GM21825 (cell line): ENCODE data around the gene TSPAN15.

Experiments used
- ATAC-seq: cut with Tn5 transposase; IDR thresholded peaks from one replicate; pipeline ENCODE4 v1.9.1; 2021; ENCODE audit warnings: mild to moderate bottlenecking, moderate library complexity; ENCODE audit not compliant: unreplicated experiment

The TSPAN15 gene

DNA sequence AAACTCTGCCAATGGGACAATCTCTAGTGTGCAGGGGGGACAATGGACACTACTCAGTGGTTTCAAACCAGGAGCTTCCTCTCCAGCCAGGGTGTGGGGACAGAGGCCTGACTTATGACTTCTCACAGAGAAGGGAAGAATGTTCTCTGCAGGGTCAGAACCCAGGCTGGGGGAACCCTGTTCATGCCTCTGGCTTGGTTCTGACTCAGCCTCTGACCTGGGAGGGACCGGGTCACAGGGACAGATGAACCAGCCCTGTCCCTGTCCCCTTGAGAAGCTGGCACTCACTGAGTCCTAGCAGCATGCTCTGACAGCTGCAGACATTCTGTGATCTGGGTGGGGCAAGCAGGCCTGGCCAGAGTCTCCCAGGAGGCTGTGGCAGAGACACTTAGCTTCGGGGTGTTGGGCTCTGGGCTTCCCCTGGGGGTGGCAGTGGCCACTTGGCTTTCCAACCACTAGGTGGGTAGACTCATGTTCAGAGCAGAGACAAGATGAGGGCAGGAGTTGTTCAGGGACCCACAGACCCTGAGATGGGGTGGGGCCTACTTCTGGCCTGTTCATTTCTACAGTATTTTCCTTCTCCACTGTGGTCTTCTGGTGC lies 13.6 kb downstream of the TSPAN15 start:
- ATAC-seq = no peak

DNA sequence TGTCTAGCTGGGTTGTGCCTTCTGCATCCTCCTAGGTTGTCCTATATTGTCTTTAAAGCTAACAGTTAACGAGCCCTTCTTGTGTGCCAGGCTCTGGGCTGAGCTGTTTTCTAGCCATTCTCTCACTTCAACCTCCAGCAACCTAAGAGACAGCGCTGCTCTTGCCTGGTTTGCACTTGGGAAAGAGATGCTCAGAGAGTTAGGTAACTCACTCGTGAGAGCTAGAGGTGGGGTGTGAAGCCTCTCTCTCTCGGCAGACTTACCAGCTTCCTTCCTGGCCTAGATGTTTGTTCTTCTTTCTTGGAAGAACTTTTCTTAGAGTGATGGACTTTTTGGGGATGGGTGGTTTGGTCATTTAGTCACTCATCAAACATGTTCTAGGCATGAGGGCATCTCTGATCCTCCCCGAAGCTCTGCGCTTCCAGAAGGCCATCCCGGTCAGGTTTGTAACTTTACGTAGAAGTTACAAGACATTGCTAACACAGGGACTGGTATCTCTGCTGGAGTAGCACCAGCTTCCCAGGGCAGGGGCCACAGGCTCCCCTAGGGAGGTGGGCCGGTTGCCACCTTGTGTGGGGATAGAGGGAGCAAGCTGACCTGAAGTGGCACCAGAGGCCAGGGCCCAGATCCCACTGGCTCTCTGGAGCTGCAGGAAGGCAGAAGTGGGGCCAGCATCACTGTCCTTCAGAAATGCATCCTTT lies 14.3 kb downstream of the TSPAN15 start:
- no peak for ATAC-seq

DNA sequence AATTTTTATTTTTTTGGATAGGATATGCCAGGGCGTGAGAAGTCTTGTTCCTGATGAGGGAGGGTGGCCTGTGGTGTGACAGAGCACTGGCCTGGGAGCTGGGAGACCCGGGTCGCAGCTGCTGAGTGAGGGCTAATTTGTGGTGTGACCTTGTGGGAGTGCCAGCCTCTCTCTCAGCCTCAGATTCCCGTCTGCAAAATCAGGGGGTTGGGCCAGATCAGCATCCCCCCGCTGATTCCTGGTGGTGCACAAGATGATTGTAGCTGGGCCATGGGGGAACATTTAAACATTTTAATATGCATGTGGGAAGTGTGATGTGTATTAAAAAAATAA lies 14.9 kb downstream of the TSPAN15 start:
- ATAC-seq = no peak

- ATAC-seq = no peak
Measured at GRCh38 chr10:69466689-69467088, 15.4 kb downstream of the TSPAN15 start.

DNA sequence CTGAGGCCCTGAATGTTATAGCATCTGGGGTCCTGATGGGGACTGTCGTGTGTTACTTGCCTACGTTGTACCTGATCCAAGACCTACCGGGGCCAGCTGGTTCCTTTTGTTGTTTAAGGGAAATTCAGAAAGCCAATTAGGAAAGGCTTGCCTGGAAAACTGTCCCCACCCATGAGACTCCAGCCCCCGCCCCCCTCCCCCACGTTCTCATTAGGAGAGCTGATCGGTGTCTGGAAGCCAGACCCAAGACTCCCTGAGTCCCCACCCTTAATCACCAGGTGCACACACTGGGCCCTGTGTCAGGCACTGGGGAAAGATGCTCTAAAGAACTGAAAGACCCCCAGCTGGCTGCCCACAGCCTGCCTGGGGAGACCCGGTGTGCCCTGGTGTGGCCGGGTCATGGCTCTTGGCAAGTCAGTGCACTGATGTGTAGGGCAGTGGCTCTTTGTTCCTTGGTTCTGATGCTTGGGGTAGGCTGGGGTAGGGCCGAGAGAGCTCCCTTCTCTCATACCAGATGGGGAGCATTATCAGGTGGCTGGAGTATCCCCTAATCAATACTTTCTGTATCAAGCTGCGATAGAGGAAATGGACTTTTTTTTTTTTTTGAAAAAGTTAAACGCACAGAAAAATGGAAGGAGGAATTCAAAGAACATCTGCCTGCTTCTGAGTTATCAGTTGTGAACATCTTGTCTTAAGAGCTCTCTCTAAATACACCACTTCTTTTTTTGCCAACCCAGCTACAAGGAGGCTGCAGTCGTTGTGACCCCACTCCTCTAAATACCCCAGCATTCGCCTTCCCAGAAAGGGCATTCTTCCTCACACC lies 16.9 kb downstream of the TSPAN15 start:
- ATAC-seq = no peak

GRCh38 chr10:69468751-69469089 lies 17.5 kb downstream of the TSPAN15 start:
- ATAC-seq = no peak

DNA sequence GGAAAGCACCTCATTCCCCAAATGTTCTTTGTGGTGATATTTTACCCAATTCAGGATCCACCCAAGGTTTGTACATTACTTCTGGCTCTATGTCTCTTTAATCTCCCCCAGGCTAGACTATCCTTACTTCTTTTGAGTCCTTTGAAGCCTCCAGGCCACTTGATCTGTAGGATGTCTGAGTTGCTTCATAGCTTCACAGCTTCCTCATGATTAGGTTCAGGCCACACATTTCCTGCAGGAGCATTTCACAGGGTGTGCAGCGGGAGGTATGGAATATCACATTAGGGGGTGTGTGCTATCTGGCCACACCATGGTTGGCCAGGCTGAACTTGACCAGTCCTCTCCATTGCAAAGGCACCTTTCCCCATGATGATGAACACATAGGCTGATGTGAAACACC lies 18.7 kb downstream of the TSPAN15 start:
- no peak for ATAC-seq

DNA sequence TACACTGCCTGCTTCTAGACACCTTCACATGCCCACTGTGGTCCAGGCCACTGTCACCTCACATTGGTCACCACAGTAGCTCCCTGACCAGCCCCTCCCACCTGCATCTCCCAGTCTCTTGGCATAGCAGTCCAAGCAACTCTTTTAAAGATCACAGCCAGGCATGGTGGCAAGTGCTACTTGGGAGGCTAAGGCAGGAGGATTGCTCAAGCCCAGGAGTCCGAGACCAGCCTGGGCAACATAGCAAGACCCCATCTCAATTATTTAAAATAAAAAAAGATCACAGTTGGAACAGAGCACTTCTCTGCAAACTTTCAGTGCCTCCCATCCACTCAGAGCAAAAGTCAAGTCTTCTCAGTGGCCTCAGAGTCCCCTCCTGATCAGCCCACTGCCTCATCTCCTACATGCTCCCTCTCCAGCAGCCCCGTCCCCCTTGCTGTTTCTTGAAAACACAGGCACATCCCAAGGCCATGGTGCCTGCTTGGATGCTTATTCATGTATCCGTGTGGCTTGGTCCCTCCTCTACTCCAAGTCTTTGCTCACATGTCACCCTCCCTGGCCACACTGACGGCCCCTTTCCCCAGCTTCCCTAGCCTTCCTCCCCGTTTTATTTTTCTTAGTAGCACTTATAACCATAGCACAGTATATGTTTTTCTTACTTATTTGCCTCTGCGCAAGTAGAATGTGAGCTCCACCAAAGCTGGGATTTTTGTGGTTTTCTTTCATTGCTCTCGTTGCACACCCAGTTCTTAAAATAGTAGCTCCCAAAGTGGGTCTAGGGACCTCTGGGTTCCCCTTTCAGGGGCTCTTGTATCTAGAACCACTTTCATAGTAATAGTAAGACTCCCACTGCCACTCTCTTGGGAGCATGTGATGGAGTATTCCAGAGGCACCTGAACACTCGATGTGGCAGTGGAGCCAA lies 19.5 kb downstream of the TSPAN15 start:
- ATAC-seq = no peak

- no peak for ATAC-seq
Measured at GRCh38 chr10:69472142-69472541, 20.9 kb downstream of the TSPAN15 start.

DNA sequence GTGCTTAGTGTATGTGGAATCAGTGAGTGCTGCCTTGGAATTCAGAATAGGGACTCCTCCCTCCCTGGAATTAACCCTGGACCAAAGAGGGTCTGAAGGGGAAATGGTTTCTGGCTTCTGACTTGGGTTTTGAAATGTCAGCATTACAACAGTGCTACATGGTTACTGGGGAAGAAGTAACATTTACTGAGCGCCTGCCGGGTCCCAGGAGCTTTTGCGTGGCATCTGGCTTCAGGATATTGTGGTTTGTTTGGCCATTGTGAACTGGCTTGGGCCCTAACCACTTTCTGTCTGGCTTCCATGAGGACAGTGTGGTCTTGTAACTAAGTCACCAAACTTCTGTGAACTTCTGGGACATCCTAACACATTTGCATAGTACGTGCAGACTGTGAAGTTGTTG lies 21.3 kb downstream of the TSPAN15 start:
- no peak for ATAC-seq

DNA sequence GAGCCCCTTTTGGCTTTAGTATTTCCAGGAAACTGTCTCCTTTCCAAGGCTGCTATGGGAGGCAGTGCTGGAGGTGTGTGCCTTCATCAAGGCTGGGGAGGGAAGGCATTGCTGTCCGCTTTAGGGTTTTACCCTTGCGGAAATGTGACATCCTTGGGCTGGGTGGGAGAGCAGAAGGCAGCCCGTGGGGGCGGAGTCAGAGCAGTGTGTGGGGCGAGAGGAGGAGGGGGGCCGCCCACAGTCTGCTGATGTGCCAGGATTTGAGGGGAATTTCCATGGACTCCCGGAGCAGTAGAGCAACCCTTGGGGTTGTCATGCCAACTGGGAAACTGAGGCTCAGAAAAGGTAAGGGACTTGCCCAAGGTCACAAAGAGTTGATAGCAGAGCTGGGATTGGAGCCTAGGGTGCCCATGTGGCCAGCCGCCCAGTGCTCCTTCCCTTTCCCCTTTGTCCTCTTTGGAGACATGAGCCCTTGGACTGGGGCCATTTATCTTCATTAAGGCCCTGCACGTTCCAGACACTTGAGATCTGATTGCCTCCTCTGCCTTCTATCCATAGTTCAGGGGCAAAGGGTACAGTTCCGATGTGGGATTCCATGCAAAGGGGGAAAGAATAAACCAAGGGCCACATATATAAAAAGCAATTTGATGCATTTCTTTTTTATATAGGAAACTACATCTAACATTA lies 22.2 kb downstream of the TSPAN15 start:
- no peak for ATAC-seq

GRCh38 chr10:69474742-69475432 lies 23.6 kb downstream of the TSPAN15 start:
- ATAC-seq = no peak

GRCh38 chr10:69475433-69475830 lies 24.2 kb downstream of the TSPAN15 start:
- ATAC-seq = no peak

- ATAC-seq = no peak
Measured at GRCh38 chr10:69477968-69478597, 26.8 kb downstream of the TSPAN15 start.

- ATAC-seq = no peak
Measured at GRCh38 chr10:69479240-69480067, 28.2 kb downstream of the TSPAN15 start.

DNA sequence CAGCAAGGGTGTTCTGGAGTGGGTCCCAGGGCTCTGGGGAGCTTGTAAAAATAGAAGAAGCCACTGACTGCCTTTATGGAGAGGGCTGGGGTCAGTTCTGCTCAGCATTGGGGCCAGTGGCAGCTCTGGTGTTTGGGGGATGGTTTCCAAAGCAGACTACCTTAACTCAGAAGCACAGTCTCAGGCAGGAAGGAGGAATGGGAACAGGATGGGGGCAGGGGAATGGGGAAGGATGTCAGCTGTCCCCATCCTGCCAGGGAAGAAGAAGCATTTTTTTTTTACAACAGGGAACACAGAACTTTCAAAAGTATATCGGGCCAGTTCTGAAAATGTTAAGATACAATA lies 28.8 kb downstream of the TSPAN15 start:
- no peak for ATAC-seq

DNA sequence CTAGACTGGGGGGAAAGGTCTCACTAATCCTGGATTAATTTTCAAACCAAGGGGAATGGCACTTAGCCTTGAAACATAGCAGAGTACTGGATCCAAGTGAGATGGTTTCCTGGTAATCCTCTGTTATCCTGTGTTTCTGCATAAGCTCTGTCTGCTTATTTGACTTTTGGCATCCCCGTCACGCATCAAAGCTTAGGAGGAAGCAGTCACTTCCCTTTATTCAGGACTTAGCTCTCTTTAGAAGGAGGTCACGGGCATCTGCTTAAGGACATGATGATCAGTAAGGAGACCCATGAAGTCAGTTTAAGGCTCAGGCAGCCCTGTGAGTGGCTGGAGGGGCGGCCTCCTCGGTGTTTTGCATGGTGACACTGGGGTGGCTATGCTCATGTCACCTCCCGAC lies 30.0 kb downstream of the TSPAN15 start:
- no peak for ATAC-seq

- ATAC-seq = no peak
Measured at GRCh38 chr10:69481811-69482524, 30.7 kb downstream of the TSPAN15 start.
